ENCODE data around the gene ZBTB20.

The ZBTB20 gene

GRCh38 chr3:114406286-114406685, 740.8 kb downstream of the ZBTB20 start:
- no peak overlapping the region for H3K4me3 ChIP-seq (replicated peaks; ENCODE audit: low read depth, low read length)
- TF ChIP-seq CTCF (IDR thresholded peaks at IDR 0.05; ENCODE audit: low read depth, low read length, missing control alignments), result no peak
- DNase-seq (ENCODE audit: extremely low read depth, low read depth), result no peak

GRCh38 chr3:114405202-114405990, 741.7 kb downstream of the ZBTB20 start:
- no peak for DNase-seq (ENCODE audit: extremely low read depth, low read depth)
- no peak for TF ChIP-seq CTCF (IDR thresholded peaks at IDR 0.05; ENCODE audit: low read depth, low read length, missing control alignments)
- no peak overlapping the region for H3K4me3 ChIP-seq (replicated peaks; ENCODE audit: low read depth, low read length)

GRCh38 chr3:114404590-114404989, 742.5 kb downstream of the ZBTB20 start:
- no peak for TF ChIP-seq CTCF (IDR thresholded peaks at IDR 0.05; ENCODE audit: low read depth, low read length, missing control alignments)
- H3K4me3 ChIP-seq (replicated peaks; ENCODE audit: low read depth, low read length), result no peak overlapping the region
- DNase-seq (ENCODE audit: extremely low read depth, low read depth), result no peak

- DNase-seq (ENCODE audit: extremely low read depth, low read depth), result no peak
- H3K4me3 ChIP-seq (replicated peaks; ENCODE audit: low read depth, low read length), result no peak overlapping the region
- no peak for TF ChIP-seq CTCF (IDR thresholded peaks at IDR 0.05; ENCODE audit: low read depth, low read length, missing control alignments)
Measured at GRCh38 chr3:114402838-114403237, 744.2 kb downstream of the ZBTB20 start.

GRCh38 chr3:114401346-114401745, 745.7 kb downstream of the ZBTB20 start:
- no peak for TF ChIP-seq CTCF (IDR thresholded peaks at IDR 0.05; ENCODE audit: low read depth, low read length, missing control alignments)
- DNase-seq (ENCODE audit: extremely low read depth, low read depth), result no peak
- no peak overlapping the region for H3K4me3 ChIP-seq (replicated peaks; ENCODE audit: low read depth, low read length)

- no peak overlapping the region for H3K4me3 ChIP-seq (replicated peaks; ENCODE audit: low read depth, low read length)
- TF ChIP-seq CTCF (IDR thresholded peaks at IDR 0.05; ENCODE audit: low read depth, low read length, missing control alignments), result no peak
- no peak for DNase-seq (ENCODE audit: extremely low read depth, low read depth)
Measured at GRCh38 chr3:114400371-114400770, 746.7 kb downstream of the ZBTB20 start.

- no peak for DNase-seq (ENCODE audit: extremely low read depth, low read depth)
- no peak overlapping the region for H3K4me3 ChIP-seq (replicated peaks; ENCODE audit: low read depth, low read length)
- TF ChIP-seq CTCF (IDR thresholded peaks at IDR 0.05; ENCODE audit: low read depth, low read length, missing control alignments), result no peak
Measured at GRCh38 chr3:114394551-114394950, 752.5 kb downstream of the ZBTB20 start.

Measured in HFF-Myc (cell line).